SK-N-SH (cell line): ENCODE measurements around the gene NAT8L. TPM values are rescaled to one million over a fixed set of nuclear protein-coding genes. Genes with fewer than 3 reads are reported as not detected.
"Not testable (repeated sequence)": the region's sequence is repeated elsewhere in the genome, so short reads cannot be mapped to it uniquely, and the experiment has no call there.

Source experiments
- CTCF ChIA-PET: fragments of 300-600, 350-600 bp; formaldehyde crosslinking; extraction: SDS; loops from one replicate; lab custom pipeline; 2021; lab: Yijun Ruan, JAX
- POLR2A ChIA-PET: fragments of 350-600 bp; sonication (Branson Sonifier 250); formaldehyde crosslinking; extraction: SDS; loops from one replicate; lab custom pipeline; 2020; ENCODE audit warnings: antibody characterized with exemption, inconsistent platforms; lab: Yijun Ruan, JAX
- DNase-seq: peaks from one replicate; pipeline ENCODE4 v3.0.0; 2012
- H2AFZ ChIP-seq: fragments of 200-600 bp; sonication (generic); 2 replicates; pipeline ENCODE4 v1.8.1; 2016; ENCODE audit warnings: antibody characterized with exemption, mild to moderate bottlenecking, low read depth
- H3F3A ChIP-seq: fragments of 200-600 bp; sonication (generic); replicated peaks from 2 replicates; pipeline ENCODE3; 2016; ENCODE audit warnings: antibody characterized with exemption, mild to moderate bottlenecking; ENCODE audit not compliant: insufficient read depth
- H3K27ac ChIP-seq, 2 experiments: fragments of 200-500 bp in 1 of 2; fragments of 200-600 bp in 1 of 2; sonication (Bioruptor generic) in 1 of 2; sonication (generic), shearing (Covaris generic) in 1 of 2; 2 replicates each; pipeline versions ENCODE4 v1.5.1 to v1.6.1; 2014 to 2016; ENCODE audit warnings: low read depth in 2 of 2, inconsistent platforms in 1 of 2, low read length in 1 of 2, mild to moderate bottlenecking in 1 of 2, mixed read lengths in 1 of 2
- H3K27me3 ChIP-seq: fragments of 200-600 bp; sonication (generic), shearing (Covaris generic); 2 replicates; pipeline ENCODE4 v1.6.1; 2016; ENCODE audit warnings: mixed run types; ENCODE audit not compliant: insufficient read depth
- H3K36me3 ChIP-seq, 2 experiments: fragments of 200-500 bp in 1 of 2; fragments of 200-600 bp in 1 of 2; sonication (Bioruptor generic) in 1 of 2; sonication (generic) in 1 of 2; replicated peaks in 1 of 2; 2 replicates each; pipeline versions ENCODE3 to v1.5.1; 2014 to 2016; ENCODE audit warnings: low read length in 1 of 2, mild to moderate bottlenecking in 1 of 2; ENCODE audit not compliant: insufficient read depth in 2 of 2, control insufficient read depth in 1 of 2
- H3K4me1 ChIP-seq, 2 experiments: fragments of 200-500 bp in 1 of 2; fragments of 200-600 bp in 1 of 2; sonication (Bioruptor generic) in 1 of 2; sonication (generic), shearing (Covaris generic) in 1 of 2; 2 replicates each; pipeline versions ENCODE4 v1.5.1 to v1.6.1; 2014 to 2016; ENCODE audit warnings: low read depth in 1 of 2, low read length in 1 of 2, mixed run types in 1 of 2; ENCODE audit not compliant: insufficient read depth in 2 of 2, control insufficient read depth in 1 of 2
- H3K4me2 ChIP-seq: fragments of 200-600 bp; sonication (generic), shearing (Covaris generic); 2 replicates; pipeline ENCODE4 v1.6.1; 2017; ENCODE audit warnings: mixed run types
- H3K4me3 ChIP-seq, 2 experiments: fragments of 200-500 bp in 1 of 2; fragments of 200-600 bp in 1 of 2; sonication (Bioruptor generic) in 1 of 2; sonication (generic), shearing (Covaris generic) in 1 of 2; 2 replicates each; pipeline versions ENCODE4 v1.5.1 to v1.8.1; 2014 to 2016; ENCODE audit warnings: low read depth in 2 of 2, inconsistent platforms in 1 of 2, low read length in 1 of 2, mild to moderate bottlenecking in 1 of 2, mixed read lengths in 1 of 2, moderate library complexity in 1 of 2
- H3K79me2 ChIP-seq: fragments of 200-600 bp; sonication (generic); 2 replicates; pipeline ENCODE4 v1.8.1; 2017; ENCODE audit warnings: mild to moderate bottlenecking; ENCODE audit not compliant: insufficient read depth
- H3K9ac ChIP-seq: fragments of 200-600 bp; sonication (generic); 2 replicates; pipeline ENCODE4 v1.6.1; 2017; ENCODE audit warnings: mixed run types
- H3K9me2 ChIP-seq: fragments of 200-600 bp; sonication (generic); 2 replicates; pipeline ENCODE4 v1.6.1; 2017; ENCODE audit warnings: mixed run types
- H3K9me3 ChIP-seq: fragments of 200-600 bp; sonication (generic); 2 replicates; pipeline ENCODE4 v1.6.1; 2017; ENCODE audit warnings: mixed run types, mild to moderate bottlenecking, moderate library complexity
- H4K20me1 ChIP-seq: fragments of 200-600 bp; sonication (generic); 2 replicates; pipeline ENCODE4 v1.6.1; 2017; ENCODE audit warnings: mild to moderate bottlenecking, mixed run types; ENCODE audit not compliant: insufficient read depth
- CHD2 ChIP-seq: fragments of 150-350 bp; IDR thresholded peaks from 2 replicates; pipeline ENCODE4 v1.6.1; 2018; ENCODE audit warnings: low read length; ENCODE audit not compliant: partially characterized antibody
- CTCF ChIP-seq: fragments of 200-600 bp; sonication (generic); IDR thresholded peaks from 2 replicates; pipeline ENCODE4 v1.6.1; 2017; ENCODE audit warnings: antibody characterized with exemption, mild to moderate bottlenecking, moderate library complexity
- ELF1 ChIP-seq: IDR thresholded peaks from 2 replicates; pipeline ENCODE4 v1.4.0; 2012
- EZH2phosphoT487 ChIP-seq: fragments of 200-600 bp; sonication (generic); IDR thresholded peaks from 2 replicates; pipeline ENCODE4 v1.6.1; 2017; ENCODE audit warnings: low read depth, mixed run types, mild to moderate bottlenecking, antibody characterized with exemption, moderate library complexity, borderline replicate concordance
- GABPA ChIP-seq: IDR thresholded peaks from 2 replicates; pipeline ENCODE4 v1.4.0; 2012; ENCODE audit warnings: low read depth, mild to moderate bottlenecking
- GATA2 ChIP-seq: sonication (generic); formaldehyde crosslinking; IDR thresholded peaks from 2 replicates; pipeline ENCODE4 v1.5.0; 2020; ENCODE audit warnings: mild to moderate bottlenecking, missing genetic modification reagents
- JUND ChIP-seq: IDR thresholded peaks from 2 replicates; pipeline ENCODE4 v1.4.0; 2012
- MAX ChIP-seq: IDR thresholded peaks from 2 replicates; pipeline ENCODE4 v1.4.0; 2012; ENCODE audit warnings: low read depth
- MEF2A ChIP-seq: IDR thresholded peaks from 2 replicates; pipeline ENCODE4 v1.4.0; 2012; ENCODE audit warnings: low read depth, borderline replicate concordance
- NFIC ChIP-seq: IDR thresholded peaks from 2 replicates; pipeline ENCODE4 v1.4.0; 2012; ENCODE audit warnings: borderline replicate concordance
- PBX3 ChIP-seq: IDR thresholded peaks from 2 replicates; pipeline ENCODE4; 2012
- RCOR1 ChIP-seq: fragments of 150-350 bp; IDR thresholded peaks from 2 replicates; pipeline ENCODE4 v1.6.1; 2017; ENCODE audit warnings: antibody characterized with exemption, low read length
- REST ChIP-seq: IDR thresholded peaks from 2 replicates; pipeline ENCODE4 v1.6.1; 2012; ENCODE audit warnings: mild to moderate bottlenecking, low read depth, low read length, moderate library complexity
- RFX5 ChIP-seq: IDR thresholded peaks from 2 replicates; pipeline ENCODE4 v1.6.1; 2012; ENCODE audit warnings: mild to moderate bottlenecking, improper control_type of control experiment, low read length
- USF2 ChIP-seq: fragments of 150-350 bp; IDR thresholded peaks from 2 replicates; pipeline ENCODE4 v1.6.1; 2017; ENCODE audit warnings: antibody characterized with exemption, low read length, low read depth, borderline replicate concordance
- YY1 ChIP-seq: IDR thresholded peaks from 2 replicates; pipeline ENCODE4 v1.4.0; 2012; ENCODE audit warnings: low read depth, mild to moderate bottlenecking
- WGBS: methylation state at CpG from one replicate; pipeline ENCODE4 v1.1.6; 2017; ENCODE audit warnings: low lambda C conversion rate; 5-methylcytosine and 5-hydroxymethylcytosine counted together
- polyA plus RNA-seq, 3 experiments: library from polyadenylated mRNA; depleted of rRNA; stranded (reverse); fragments of >200 nt; gene quantifications; 2 replicates each; pipeline ENCODE4 v1.2.3, GENCODE V29; 2012

Gene NAT8L
- polyA plus RNA-seq, 1 of the 3 experiments (the other 2 are of a cell fraction), result 0.43 TPM

GRCh38 chr4:2027120-2027519, 32.0 kb upstream of the NAT8L start:
- H3K9me3 ChIP-seq, H3K4me3 ChIP-seq, H3F3A ChIP-seq, H3K36me3 ChIP-seq, H3K9me2 ChIP-seq, H3K27ac ChIP-seq, H3K9ac ChIP-seq, H3K79me2 ChIP-seq, H3K4me1 ChIP-seq, POLR2A ChIA-PET, H4K20me1 ChIP-seq, H3K27me3 ChIP-seq, H3K4me2 ChIP-seq, DNase-seq, H2AFZ ChIP-seq, CTCF ChIA-PET: not testable (repeated sequence)
- WGBS, result 46% methylated on average over 4 of the region's 4 CpGs

GRCh38 chr4:2031161-2031560, 28.0 kb upstream of the NAT8L start:
- H3F3A ChIP-seq, H3K9me3 ChIP-seq, H3K4me1 ChIP-seq, CTCF ChIA-PET, H3K9me2 ChIP-seq, H3K27me3 ChIP-seq, H3K79me2 ChIP-seq, H4K20me1 ChIP-seq, H3K4me2 ChIP-seq, H3K36me3 ChIP-seq, H3K27ac ChIP-seq, H3K9ac ChIP-seq, POLR2A ChIA-PET, H3K4me3 ChIP-seq, H2AFZ ChIP-seq, DNase-seq: not testable (repeated sequence)

- Histone ChIP-seq H3K27ac (no peak overlapping the region), H2AFZ (no peak overlapping the region), H3K9me2 (no peaks in the 10 kb centered on the region), H3K27me3 (no peaks in the 10 kb centered on the region), H3K4me3 (no peak overlapping the region), H3F3A (peaks cover 5% of the 10 kb centered on the region), H3K79me2 (no peaks in the 10 kb centered on the region), H3K9ac (no peak overlapping the region), H3K9me3 (no peaks in the 10 kb centered on the region), H3K4me1 (no peaks in the 10 kb centered on the region; a peak in 1 of 4 replicates), H3K4me2 (no peak overlapping the region), H3K36me3 (no peaks in the 10 kb centered on the region), H4K20me1 (no peaks in the 10 kb centered on the region)
- CTCF ChIA-PET, result no interaction called here
- 94% methylated on average over 10 of the region's 10 CpGs for WGBS
- DNase-seq, result no peak
- POLR2A ChIA-PET, result interaction anchor here (1.0 kb wide), 1 partner anchor 22 kb away, joined by 3 read pairs; no protein-coding TSS in a partner anchor
- TF ChIP-seq RFX5 (no peak), GATA2 (CRISPR knock-in tag) (no peak), ELF1 (no peak), RCOR1 (no peak), YY1 (no peak), NFIC (no peak), EZH2phosphoT487 (no peak), MAX (no peak), REST (no peak), CTCF (no peak), GABPA (no peak), USF2 (no peak), CHD2 (no peak), MEF2A (no peak), JUND (no peak), PBX3 (no peak)
Observed at GRCh38 chr4:2036327-2036726, 22.8 kb upstream of the NAT8L start.
